Central memory CD4-positive, alpha-beta T cell (primary cell): ENCODE data around the gene PAOX.

ENCODE experiments used
- DNase-seq: peaks from one replicate; pipeline ENCODE4 v3.0.0; 2022
- total RNA-seq, 3 experiments: gene quantifications; one replicate each; lab custom pipeline; 2026; lab: John Stamatoyannopoulos, UW

PAOX gene
- total RNA-seq, result 0.39 to 1.8 (median 0.46) reads per million in 3 experiments

DNA sequence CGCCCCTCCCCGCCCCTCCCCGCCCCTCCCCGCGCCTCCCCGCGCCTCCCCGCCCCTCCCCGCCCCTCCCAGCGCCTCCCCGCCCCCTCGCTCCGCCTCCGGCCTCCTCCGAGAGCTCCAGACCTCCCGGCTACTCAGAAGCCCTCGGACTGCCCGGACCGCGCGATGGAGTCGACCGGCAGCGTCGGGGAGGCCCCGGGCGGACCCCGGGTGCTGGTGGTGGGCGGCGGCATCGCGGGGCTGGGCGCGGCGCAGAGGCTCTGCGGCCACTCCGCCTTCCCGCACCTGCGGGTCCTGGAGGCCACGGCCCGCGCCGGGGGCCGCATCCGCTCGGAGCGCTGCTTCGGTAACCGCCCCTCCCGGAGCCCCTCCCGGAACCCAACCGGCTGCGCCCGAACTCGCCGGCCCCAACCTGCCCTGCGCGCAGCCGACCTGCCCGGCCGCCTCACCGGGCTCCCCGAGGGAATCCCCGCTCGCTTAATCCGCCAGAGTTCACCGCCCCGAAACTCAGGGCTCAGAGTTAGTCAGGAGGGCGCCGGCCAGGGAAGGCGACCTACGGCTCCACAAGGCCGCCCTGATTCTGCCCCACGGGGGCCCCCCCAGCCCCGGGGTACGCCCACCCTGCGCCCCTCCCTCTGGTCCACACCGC, at the start of gene PAOX:
Gene PAOX, plus strand, starts transcription at position 111 of the 649 bp plus-strand sequence. Its CDS starts 55 bp downstream, at position 166.
- DNase-seq, result peak; percentile 39

DNA sequence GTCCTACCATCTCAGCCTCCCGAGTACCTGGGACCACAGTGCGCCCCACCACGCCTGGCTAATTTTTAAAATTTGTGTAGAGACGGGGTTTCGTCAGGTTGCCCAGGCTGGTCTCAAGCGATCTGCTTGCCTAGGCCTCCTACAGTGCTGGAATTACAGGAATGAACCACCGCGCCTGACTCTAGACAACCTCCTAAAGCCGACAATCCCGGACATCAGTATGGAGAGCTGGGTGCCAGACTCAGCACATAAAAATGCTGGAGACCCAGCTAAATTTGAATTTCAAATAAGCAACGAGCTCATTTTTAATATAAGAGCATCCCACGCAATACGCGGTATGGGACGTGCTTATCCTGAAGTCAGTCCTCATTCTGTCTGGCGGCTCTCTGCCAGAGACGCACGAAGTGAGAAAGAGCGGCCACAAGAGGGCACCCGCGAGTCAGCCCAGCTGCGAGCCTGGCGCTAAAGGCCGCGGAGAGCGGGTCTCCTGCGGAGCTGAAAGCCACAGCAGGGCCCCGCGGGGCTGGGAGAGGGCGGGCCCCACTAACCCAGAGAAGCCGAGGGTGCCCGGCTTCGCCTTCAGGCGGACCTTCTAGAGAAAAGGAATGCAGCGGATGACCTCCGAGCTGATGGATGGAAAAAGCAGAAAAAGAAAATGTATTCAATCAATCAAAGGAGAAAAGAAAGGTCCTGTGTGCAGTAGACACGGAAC, 49.4 kb upstream of the PAOX start:
- DNase-seq, result peak; percentile 78

DNA sequence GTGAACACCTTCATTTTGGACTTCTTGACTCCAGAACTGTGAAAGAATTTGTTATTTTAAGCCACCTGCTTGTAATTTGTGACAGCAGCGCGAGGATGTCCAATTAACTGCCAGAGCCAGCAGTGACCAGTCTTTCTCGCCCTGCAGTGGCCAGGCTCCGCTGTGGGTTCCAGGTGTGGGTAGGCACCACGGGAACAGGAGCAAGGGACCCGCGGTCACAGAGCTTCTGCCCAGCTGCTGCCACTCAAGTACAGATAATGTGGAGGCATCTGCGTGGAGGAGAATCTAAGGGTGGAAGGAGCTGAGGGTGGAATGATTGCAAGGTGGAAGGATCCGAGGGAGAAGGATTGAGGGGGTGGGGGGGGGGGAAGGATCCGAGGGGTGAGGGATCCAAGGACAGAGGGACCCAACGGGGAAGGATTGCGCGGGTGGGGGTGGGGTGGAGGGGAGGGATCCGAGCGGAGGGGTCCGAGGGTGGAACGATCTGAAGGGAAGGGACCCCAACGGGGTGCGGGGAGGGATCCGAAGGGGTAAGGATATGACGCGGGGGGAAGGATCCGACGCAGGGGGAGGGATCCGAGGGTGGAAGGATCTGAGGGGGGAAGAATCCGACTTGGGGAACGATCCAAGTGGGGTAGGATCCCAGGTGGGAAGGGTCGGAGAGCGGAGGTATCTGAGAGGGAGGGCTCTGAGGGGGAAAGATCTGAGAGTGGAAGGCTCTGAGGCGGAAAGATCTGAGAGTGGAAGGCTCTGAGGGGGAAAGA, 45.9 kb upstream of the PAOX start:
- DNase-seq, result no peak

DNA sequence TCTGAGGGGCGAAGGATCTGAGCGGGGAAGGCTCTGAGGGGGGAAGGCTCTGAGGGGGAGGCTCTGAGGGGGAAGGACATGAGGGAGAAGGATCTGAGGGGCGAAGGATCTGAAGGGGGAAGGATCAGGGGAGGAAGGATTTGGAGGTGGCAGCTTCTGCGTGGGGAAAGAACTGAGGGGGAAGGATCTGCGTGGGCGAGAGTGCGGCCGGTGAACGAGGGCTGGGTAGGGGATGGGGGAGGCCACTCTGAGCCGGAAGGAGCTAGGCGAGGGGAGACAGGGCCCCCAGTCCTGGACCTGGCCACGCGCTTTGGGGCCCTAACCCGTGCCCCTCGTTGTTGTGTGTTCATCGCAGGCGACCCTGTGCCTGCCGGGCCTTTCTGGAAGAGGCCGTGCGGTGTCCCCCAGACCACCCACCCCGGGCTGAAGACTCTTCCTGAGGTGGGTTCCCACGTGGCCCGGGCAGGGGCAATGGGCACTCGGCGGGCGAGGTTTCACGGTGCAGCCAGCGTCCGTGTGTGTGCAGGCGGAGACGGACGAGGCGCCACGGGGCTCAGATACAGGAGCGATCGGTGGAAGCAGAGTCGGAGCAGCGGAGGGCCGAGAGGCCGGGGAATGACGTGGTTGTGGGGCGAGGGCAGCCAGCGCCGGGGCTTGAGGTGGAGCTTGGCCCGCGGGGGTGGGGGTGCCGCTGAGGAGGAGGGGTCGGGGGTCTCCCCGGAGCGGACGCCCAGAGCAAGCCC, 44.4 kb upstream of the PAOX start:
- DNase-seq, result no peak

DNA sequence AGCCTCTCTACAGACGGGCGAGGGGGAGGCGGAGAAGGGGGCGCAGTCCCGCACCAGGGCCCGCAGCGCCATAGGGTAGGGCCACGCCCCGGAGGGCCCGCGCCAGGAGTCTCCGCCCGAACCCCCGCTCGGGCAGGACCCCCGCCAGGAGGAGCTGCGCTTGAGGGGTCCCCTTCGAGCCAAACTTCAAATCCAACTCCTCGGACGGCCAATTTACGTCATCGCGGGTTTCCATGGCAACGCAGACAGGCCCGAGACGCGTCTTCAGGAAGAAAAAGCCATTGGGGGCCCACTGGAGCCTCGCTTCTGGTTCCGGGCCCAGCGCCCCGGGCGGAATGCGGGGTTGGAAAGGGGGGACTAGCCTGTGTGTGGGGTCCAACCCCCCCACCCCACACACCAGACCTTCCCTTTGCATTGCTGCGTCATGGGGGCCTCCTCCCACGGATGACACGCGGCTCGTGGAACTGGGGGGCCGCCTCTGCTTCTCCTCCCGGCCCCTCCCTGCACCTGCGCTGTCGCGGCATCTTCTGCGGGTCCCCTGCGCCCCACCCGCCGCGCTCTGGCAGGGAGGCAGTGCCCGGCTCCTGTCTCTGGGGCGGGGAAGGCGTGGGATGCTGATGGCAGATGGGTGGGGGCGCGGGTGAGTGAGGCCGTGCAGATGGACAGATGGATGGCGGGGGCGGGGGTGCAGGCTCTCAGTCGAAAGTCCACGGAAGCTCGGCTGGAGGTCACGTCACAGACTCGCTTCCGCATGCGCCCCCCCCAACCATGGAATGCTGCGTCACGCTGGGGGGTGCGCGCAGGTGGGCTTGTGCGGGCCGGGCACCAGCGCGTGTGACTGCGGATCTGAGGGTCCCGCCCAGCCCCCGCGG, 43.6 kb upstream of the PAOX start:
- peak; percentile 86 for DNase-seq

DNA sequence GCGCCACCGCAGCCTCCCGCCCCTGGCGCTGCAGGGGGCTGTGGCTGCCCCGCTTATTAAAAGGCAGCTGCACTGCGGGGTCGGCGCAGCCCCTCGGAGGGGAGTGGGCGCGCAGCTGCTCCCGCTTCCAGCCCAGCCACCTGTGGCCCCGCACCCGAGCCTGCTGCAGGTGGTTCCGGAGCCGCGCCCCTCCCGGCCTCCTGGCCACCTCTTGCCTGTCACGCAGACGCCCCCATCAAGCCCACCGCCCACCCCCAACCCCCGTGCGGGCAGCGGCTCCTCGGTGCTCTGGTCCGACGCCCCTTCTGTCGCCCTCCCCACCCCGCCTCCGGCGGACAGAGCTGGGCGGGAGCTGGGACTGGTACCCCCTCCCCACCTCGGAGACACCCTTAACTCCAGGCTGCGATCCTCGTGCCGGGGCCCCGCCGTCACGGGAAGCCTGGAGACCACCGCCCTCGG, 42.9 kb upstream of the PAOX start:
- DNase-seq, result no peak

DNA sequence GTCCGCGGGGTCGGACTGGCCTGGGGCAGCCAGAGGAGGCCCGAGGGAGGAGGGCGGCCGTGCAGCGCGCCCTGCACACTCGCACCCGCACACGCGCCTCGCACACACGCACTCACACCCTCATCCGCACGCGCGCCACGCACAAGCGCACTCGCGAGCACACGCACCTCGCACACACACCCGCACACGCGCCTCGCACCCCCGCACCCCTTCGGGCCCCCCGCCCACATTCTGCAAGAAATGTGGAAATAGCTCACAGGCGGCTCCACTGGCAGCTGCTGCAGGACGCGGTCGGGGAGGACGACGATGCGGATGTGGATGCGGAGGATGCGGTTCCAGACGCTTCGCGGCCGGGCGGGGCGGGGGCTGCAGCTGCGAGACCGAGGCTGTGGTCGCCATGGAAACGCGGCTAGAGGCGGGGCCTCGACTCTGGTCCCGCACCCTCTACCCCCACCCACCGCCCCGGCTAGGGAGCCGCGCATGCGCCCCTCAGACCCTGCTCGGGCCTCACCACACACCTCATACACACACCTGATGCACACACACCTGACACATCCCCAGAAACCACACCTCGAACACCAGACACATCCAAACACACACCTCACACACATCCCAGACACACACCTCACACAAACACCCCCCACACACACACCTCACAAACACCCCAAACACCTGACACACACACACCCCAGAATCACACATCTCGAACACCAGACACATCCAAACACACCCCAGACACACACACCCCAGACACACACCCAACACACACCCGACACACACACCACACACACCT, 42.3 kb upstream of the PAOX start, which contains the start of gene CALY:
Gene CALY, minus strand, starts transcription at position 320 of the 793 bp plus-strand sequence. CDS start 7,907 bp downstream, outside the sequence.
- peak; percentile 94 for DNase-seq

DNA sequence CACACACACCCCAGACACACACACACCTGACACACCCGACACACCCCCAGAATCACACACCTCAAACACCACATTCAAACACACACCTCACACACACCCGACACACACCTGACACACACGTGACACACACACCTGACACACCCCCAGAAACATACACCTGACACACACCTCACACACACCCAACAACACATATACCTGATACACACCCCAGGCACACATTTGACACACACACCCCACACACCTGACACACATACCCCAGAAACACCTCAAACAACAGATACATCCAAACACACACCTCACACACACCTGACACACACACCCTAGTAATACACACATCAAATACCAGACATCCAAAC, 41.7 kb upstream of the PAOX start:
- no peak for DNase-seq

DNA sequence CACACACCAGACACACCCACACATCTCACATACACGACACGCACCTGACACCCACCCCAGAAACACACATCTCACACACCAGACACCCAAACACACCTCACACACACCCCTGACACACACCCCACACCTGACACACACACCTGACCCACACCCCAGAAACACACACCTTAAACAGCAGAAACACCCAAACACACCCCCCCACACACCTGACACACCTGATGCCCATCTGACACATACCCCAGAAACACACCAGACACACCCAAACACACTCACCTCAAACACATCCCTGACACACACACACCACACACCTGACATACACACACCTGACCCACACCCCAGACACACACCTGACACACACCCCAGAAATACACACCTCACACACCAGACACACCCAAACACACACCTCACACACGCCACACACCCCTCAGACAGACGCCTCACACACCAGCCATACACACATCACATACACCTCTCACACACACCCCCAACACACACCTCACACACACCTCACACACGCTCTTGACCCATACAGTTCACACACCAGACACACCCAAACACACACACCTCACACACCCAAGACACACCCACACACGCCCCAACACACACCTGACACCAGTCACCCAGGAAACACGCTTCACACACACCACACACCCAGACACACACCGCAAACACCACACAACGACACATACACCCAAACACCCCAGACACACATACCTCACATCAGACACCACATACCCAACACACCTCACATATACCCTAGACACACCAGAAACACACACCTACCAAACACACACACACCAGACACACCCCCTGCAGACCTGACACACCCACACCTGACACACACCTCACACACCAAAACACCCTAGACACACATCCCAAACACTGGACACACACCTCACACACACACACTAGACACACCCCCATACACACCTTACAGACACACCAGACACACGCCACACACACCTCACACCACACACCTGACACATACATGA, 40.7 kb upstream of the PAOX start:
- DNase-seq, result no peak

DNA sequence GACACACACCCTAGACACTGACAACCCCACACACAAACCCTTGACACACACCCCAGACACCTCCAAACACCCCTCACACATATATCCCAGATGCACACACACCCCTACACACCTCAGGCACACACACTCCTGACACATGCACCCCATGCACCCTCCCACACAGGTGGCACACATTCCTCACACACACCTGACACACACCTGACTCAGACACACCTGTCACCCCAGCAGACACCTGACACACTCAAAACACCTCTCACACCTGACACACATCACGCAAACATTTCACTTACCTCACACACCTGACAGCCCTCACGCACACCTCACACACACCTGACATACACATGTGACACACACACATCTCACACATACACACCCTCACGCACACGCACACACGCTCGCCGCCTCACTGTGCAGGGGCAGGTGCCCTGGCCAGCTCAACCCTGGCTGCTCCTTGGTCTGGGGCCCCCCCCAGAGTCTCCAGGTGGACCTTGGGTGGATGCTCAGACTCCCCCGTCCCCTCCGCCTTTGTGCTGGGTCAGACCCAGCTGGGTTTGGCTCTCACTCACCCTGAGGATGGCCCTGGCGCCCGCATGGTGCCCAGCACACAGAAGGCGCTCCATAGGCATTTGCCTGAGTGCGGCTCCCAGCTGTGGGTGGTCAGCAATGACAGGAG, 39.2 kb upstream of the PAOX start:
- no peak for DNase-seq

DNA sequence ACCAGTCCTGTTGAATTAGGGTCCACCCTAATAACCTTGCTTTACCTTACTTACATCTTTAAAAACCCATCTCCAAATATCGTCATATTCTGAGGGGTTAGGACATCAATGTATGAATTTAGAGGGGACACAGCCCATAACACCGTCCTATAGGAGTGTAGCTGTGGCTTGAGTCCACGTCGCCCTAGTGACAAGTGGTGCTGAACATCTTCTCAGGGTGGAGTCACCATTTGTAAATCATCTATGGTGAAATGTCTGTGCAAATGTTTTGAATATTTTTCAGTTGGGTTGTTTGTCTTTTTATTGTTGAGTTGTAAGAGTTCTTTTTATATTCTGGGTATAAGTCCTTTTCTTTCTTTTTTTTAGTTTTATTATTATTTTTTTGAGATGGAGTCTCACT, 37.1 kb upstream of the PAOX start:
- no peak for DNase-seq

DNA sequence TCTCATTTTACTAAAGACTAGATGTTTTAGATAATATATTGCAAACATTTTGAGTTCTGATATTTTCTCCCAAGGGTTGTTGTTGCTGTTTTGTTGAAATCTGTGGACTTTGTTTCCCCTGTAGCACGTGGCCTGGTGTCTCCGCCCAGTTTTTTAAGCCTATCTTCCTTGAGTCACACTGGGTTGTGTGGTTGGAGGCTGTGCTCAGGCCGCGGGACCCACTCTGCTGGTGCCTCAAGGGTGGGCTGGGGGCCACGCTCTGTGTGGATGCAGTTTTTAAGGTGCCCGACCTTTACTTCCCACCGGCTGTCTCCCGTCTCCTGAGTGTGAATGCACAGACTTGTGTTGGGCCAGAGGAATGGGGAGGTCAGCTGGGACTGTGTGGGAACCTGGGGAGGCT, 36.1 kb upstream of the PAOX start:
- no peak for DNase-seq

DNA sequence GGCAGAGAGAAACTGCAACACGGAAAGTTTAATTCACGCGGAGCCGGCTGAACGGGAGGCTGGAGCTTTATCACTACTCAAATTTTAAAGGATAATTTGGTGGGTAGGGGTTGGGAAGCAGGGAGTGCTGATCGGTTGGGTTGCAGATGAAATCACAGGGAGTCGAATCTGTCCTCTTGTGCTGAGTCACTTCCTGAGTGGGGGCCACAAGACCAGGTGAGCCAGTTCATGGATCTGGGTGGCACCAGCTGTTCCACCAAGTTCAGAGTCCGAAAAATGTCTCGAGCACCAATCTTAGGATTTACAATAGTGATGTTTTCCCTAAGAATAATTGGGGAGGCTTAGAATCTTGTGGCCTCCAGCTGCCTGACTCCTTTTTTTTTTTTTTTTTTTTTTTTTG, 35.5 kb upstream of the PAOX start:
- DNase-seq, result no peak

DNA sequence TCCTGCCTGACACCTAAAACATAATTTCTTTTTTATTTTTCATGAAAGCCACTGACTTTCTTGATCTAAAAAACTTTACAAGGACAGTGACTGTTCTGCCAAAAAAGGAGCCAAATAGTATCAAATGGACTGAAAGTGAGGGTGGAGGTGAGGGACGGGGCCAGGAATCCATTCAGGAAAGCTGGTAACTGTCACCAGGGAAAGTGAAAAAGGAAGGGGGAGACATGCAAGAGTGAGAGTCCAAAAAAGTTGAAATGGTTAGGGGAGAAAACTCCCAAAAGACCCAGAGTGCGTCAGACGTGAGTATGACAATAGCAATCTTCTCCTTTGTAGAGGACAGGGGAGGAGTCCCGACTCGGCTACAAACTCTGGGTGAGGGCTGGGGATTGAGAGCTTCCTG, 34.8 kb upstream of the PAOX start:
- no peak for DNase-seq

DNA sequence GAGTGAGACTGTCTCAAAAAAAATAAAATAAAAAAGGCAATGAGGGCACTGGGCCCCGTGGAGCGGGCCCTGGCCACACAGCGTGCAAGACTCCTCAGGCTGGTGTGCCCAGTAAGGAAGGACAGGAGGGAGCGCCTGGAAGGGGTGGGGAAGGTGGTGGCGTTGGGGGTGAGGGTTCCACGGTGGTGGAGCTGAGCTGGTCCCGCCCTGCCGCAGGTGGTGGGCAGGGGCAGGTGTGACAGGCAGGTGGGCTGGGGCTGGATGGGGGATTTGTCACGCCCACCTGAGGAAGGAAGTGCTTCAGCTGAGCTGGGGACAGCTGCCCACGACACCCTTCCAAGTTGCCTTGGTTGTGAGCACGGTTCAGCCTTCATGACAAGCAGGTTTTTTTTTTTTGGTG, 32.6 kb upstream of the PAOX start:
- DNase-seq, result no peak

DNA sequence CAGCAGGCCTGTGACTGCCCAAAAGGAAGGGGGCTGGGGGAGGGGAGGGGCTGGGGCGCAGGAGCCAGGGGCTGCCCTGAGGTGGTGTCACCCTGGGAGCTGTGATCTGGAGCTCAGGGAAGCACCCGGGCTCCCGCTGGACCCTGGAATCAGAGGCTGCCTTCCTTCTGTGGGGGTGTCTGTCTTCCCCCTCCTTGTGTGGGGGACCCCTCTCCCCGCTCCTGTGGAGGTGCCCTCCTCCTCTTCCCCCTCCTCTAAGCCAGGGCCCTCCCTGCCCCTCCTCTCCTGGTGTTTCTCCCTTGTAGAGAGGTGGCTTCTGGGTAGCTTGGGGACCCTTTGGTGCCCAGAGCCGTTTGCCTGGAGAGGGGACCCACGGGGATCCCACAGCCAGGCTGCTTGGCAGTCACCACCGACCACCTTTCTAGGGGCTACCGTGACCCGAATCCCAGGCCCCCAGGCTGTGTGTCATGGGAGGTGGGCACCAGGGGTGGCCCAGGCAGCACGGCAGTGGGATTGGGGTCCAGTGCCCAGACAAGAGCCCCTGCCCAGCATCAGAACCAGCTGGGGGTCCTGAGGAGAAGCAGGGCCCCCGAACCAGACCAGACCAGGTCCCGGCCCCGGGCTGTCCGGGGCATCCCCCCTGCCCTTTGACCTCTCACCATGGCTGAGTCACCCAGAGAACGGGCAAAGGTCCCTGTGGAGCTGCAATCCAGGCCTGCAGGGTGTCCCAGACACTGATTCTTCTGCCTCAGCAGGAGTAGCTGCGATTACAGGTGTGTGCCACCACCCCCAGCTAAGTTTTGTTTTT, 31.1 kb upstream of the PAOX start:
- DNase-seq, result no peak

DNA sequence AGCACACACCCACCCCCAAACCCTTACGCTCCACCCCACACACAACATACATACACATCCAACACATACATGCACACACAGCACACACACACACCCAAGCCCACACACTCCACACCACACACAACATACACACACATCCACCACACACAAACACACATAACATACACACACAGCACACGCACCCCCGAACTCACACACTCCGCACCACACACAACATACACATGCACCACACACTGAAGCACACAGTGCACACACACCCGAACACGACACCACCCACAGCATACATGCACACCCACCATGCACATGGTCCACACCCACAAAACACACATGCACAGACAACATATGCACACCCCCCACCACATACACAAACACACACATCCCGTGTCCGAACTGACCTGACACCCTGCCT, 29.9 kb upstream of the PAOX start:
- no peak for DNase-seq

DNA sequence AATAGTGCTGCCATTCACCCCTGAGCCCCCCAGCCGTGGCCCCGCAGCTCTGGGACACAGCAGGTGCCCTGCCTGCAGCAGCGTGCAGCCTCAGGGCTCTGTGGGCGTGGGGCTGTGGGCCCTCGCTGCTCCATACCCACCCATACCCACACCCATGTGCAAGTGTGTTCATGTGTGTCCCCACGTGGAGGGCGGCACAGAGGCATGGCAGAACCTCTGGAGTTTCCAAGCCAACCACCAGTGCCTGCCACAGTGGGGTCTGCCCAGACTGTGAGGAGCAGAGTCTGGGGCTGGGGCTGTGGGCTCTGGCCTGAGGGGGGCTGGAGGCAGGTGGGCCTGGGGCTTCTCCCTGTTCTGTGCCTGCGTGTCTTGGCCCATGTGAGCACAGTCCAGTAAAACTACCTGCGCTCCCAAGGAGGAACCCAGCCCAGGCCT, 29.5 kb upstream of the PAOX start:
- no peak for DNase-seq
